MCF 10A (cell line): Measurements from ENCODE around the gene CEP350. TPM values are rescaled to one million over a fixed set of nuclear protein-coding genes. Genes with fewer than 3 reads are reported as not detected.
A peak's percentile ranks its signal among the peaks of the same experiment; 100 is the strongest.

Experiments used
- BruUV-seq: library from RNA; stranded (reverse); fragments of 400-500 nt; replicated peaks from 2 replicates; lab custom pipeline; 2021; lab: Mats Ljungman, UMichigan
- CTCF ChIA-PET: fragments of 300-600 bp; sonication (Branson Sonifier 250); formaldehyde crosslinking; extraction: SDS; loops from one replicate; lab custom pipeline; 2021; ENCODE audit warnings: antibody characterized with exemption, inconsistent platforms; lab: Yijun Ruan, JAX
- POLR2A ChIA-PET: fragments of 300-600, 350-650 bp; sonication (Branson Sonifier 250); formaldehyde crosslinking; extraction: SDS; loops from one replicate; lab custom pipeline; 2020; ENCODE audit warnings: antibody characterized with exemption, inconsistent platforms; lab: Yijun Ruan, JAX
- DNase-seq: peaks from one replicate; pipeline ENCODE4 v3.0.0-alpha.2; 2018; ENCODE audit not compliant: unreplicated experiment
- H3K27ac Mint-ChIP-seq: one replicate; pipeline ENCODE4 v1.8.0; 2022; ENCODE audit warnings: mild to moderate bottlenecking, low read depth, mixed read lengths; ENCODE audit not compliant: unreplicated experiment
- H3K27me3 Mint-ChIP-seq: one replicate; pipeline ENCODE4 v1.8.0; 2022; ENCODE audit warnings: mixed read lengths; ENCODE audit not compliant: insufficient read depth, unreplicated experiment
- H3K36me3 Mint-ChIP-seq: one replicate; pipeline ENCODE4 v1.8.0; 2022; ENCODE audit warnings: mild to moderate bottlenecking, moderate library complexity, mixed read lengths; ENCODE audit not compliant: insufficient read depth, unreplicated experiment
- H3K4me1 Mint-ChIP-seq: one replicate; pipeline ENCODE4 v1.8.0; 2022; ENCODE audit warnings: mixed read lengths; ENCODE audit not compliant: insufficient read depth, unreplicated experiment
- H3K4me3 Mint-ChIP-seq: one replicate; pipeline ENCODE4 v1.8.0; 2022; ENCODE audit warnings: mild to moderate bottlenecking, moderate library complexity, mixed read lengths; ENCODE audit not compliant: unreplicated experiment
- H3K9me3 Mint-ChIP-seq: one replicate; pipeline ENCODE4 v1.8.0; 2022; ENCODE audit warnings: mixed read lengths; ENCODE audit not compliant: unreplicated experiment
- intact Hi-C: fragments of 100-400 bp; cut with micrococcal nuclease; formaldehyde crosslinking; loops from 2 replicates; pipeline ENCODE4 v1.14.1; 2022
- total RNA-seq: library from RNA; stranded (reverse); gene quantifications from 2 replicates; pipeline ENCODE4 v1.2.3, GENCODE V29; 2022
- TF ChIP-seq, protein P1 (sequence below): fragments of 200-600 bp; IDR thresholded peaks from one replicate; pipeline ENCODE4 v1.8.0; 2022; ENCODE audit warnings: antibody characterized with exemption, mild to moderate bottlenecking; ENCODE audit not compliant: unreplicated experiment

The CEP350 gene
- total RNA-seq, 1 experiment from 2014 or later: 56.4 TPM

DNA sequence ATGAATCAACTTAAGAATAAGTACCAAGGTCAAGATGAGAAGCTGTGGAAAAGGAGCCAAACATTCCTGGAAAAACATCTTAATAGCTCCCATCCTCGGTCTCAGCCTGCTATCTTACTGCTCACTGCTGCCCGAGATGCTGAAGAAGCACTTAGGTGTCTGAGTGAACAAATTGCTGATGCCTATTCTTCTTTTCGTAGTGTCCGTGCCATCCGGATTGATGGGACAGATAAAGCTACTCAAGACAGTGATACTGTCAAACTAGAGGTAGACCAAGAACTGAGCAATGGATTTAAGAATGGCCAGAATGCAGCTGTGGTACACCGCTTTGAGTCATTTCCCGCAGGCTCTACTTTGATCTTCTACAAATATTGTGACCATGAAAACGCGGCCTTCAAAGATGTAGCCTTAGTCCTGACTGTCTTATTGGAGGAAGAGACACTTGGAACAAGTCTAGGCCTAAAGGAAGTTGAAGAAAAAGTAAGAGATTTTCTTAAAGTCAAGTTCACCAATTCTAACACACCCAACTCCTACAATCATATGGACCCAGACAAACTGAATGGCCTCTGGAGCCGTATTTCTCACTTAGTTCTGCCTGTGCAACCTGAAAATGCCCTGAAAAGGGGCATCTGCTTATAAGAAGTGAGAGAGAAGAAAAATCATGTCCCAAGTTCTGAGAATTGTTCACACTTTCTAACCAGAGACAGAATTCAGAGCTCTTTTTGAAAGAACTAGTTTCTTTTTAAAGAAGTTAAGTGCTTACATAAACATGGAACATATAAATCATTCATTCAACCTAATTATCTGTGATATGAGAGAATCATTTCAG lies 36.8 kb upstream of the CEP350 start:
- intact Hi-C loops: no loop called here
- POLR2A ChIA-PET: interaction anchor here (0.7 to 1.4 kb wide), 2 partner anchors 110 to 168 kb away, joined by 3 read pairs; no protein-coding TSS in a partner anchor
- Mint-ChIP-seq H3K9me3 (no peaks in the 10 kb centered on the region), H3K4me1 (no peaks in the 10 kb centered on the region), H3K27ac (peak overlapping the region; percentile 7), H3K4me3 (no peak overlapping the region), H3K27me3 (no peaks in the 10 kb centered on the region), H3K36me3 (peaks cover 90% of the 10 kb centered on the region)
- no peak for DNase-seq
- BruUV-seq: TSS peak; percentile 28
- CTCF ChIA-PET: interaction anchor here (0.6 to 1.0 kb wide), 2 partner anchors 10 to 19 kb away, joined by 3 to 4 read pairs; no protein-coding TSS in a partner anchor
- TF ChIP-seq, protein P1, sequence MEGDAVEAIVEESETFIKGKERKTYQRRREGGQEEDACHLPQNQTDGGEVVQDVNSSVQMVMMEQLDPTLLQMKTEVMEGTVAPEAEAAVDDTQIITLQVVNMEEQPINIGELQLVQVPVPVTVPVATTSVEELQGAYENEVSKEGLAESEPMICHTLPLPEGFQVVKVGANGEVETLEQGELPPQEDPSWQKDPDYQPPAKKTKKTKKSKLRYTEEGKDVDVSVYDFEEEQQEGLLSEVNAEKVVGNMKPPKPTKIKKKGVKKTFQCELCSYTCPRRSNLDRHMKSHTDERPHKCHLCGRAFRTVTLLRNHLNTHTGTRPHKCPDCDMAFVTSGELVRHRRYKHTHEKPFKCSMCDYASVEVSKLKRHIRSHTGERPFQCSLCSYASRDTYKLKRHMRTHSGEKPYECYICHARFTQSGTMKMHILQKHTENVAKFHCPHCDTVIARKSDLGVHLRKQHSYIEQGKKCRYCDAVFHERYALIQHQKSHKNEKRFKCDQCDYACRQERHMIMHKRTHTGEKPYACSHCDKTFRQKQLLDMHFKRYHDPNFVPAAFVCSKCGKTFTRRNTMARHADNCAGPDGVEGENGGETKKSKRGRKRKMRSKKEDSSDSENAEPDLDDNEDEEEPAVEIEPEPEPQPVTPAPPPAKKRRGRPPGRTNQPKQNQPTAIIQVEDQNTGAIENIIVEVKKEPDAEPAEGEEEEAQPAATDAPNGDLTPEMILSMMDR: no peak

DNA sequence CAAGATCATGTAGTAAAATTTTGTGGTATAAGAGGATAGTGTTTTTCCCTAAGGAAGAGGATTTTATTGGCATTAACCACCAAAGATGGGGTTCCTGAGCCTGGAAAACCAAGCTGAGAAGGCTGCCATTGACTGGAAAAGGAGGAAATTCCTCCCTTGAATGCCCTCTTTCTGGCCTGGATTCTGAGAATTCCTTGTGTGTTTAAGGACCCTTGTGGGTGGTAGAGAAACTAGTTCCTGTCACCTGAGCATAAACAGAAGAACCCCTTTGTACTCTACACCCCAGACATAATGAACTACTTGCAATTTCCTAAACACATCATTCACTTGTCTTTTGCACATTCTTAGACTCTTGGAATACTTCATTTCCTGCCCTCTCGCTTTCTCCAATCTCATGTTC lies 33.1 kb upstream of the CEP350 start:
- Mint-ChIP-seq H3K4me3 (no peak overlapping the region), H3K36me3 (peaks cover 54% of the 10 kb centered on the region), H3K27me3 (no peaks in the 10 kb centered on the region), H3K9me3 (no peaks in the 10 kb centered on the region), H3K4me1 (peaks cover 12% of the 10 kb centered on the region), H3K27ac (no peak overlapping the region)
- BruUV-seq: no TSS peak
- intact Hi-C loops: no loop called here
- ChIA-PET CTCF (interaction anchor here (0.6 to 1.3 kb wide), 3 partner anchors 12 to 183 kb away, joined by 3 to 5 read pairs (median 3); no protein-coding TSS in a partner anchor), POLR2A (interaction anchor here (3.2 kb wide), 1 partner anchor 33 kb away, joined by 15 read pairs; the partner anchor contains the start of gene CEP350)
- DNase-seq: no peak
- TF ChIP-seq, protein P1: no peak

GRCh38 chr1:179921981-179922872 lies 32.4 kb upstream of the CEP350 start:
- DNase-seq: no peak
- Mint-ChIP-seq H3K27ac (no peak overlapping the region), H3K27me3 (no peaks in the 10 kb centered on the region), H3K9me3 (no peaks in the 10 kb centered on the region), H3K4me1 (peaks cover 17% of the 10 kb centered on the region), H3K36me3 (peaks cover 46% of the 10 kb centered on the region), H3K4me3 (no peak overlapping the region)
- ChIA-PET CTCF (interaction anchor here (0.8 to 3.6 kb wide), 4 partner anchors 8 to 16 kb away, joined by 3 to 18 read pairs (median 4); no protein-coding TSS in a partner anchor), POLR2A (interaction anchor here (0.6 to 6.1 kb wide), 3 partner anchors 32 to 42 kb away, joined by 3 to 71 read pairs (median 15); partner anchors contain the start of genes CEP350, TOR1AIP1 and TOR1AIP2)
- TF ChIP-seq, protein P1: no peak
- BruUV-seq: no TSS peak
- intact Hi-C loops: no loop called here
